NCI-H345 treated with DMSO at 0.1 percent for 48 hours (cell line): ENCODE measurements around the gene AGPS.

Experiments used
- DNase-seq: peaks from one replicate; lab custom pipeline; 2025; ENCODE audit not compliant: unreplicated experiment; lab: John Stamatoyannopoulos, UW

AGPS gene

GRCh38 chr2:177584030-177584692 lies 191.6 kb downstream of the AGPS start:
- no peak for DNase-seq

DNA sequence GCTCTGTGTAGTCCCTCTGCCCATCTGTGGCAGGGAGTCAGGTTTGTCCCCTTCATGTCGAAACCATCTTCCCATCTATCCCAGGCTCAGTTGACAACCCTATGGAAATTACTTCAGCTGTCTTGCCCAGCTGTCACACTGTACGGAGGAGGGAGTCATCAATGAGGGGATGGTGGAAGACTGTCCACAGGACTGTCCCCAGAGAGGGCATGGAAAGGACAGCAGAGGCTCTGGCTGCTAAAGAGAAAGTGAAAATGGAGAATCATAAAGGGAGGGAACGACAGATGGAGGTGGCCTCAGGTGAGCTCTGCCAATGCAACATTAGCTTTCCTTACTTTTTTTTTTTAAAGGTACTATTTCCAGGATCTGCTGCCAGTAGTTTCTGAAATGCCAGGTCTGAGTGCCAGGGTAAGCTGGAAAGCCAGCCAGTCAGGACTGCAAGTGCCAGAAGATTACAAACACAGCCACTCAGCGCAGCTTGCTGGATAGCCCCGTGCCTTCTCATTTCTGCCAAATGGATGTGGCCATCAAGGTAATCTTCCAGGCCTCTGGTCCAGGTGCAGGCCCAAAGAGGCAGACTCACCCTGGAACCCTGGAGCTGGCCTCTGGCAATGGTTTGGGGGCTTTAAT lies 192.8 kb downstream of the AGPS start:
- DNase-seq, result no peak

GRCh38 chr2:177586154-177586553 lies 193.6 kb downstream of the AGPS start:
- DNase-seq, result no peak

DNA sequence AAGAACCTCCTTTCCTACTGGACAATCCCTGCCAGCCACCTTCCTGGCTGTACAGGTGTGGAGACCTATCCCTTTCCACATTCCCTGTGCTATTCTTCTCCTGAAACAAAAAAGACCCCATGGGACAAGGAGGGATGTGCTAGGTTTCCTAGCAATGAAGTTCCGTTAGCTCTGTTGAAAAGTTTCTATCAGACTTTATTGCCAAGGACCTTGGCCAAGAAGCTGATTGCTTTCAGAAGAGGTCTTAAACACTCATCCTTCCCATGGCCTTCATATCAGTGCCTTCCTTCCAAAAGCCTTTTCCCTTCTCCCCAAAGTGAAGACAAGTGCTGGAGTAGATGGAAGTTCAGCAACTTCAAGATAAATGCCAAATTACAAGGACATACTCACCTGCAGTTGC lies 194.8 kb downstream of the AGPS start:
- DNase-seq, result no peak

DNA sequence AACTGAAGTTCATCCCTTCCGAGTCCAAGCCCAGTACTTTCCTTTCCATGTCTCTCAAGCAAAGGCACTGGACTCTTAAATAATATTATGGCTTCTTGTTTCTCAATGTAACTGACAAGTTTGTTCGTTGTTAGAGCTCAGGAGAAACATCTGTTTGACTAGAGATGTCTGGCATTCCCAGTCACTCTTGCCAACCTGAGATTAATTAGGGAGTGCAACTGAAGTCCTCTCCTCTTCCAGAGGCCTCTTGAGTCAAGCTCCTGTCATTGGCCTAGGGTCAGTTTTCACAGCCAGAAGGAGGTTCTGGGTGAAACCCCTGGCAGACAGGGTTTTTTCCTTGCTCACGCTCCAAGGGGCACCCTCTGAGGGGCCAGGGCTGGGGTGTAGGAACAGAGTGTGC lies 196.1 kb downstream of the AGPS start:
- no peak for DNase-seq

DNA sequence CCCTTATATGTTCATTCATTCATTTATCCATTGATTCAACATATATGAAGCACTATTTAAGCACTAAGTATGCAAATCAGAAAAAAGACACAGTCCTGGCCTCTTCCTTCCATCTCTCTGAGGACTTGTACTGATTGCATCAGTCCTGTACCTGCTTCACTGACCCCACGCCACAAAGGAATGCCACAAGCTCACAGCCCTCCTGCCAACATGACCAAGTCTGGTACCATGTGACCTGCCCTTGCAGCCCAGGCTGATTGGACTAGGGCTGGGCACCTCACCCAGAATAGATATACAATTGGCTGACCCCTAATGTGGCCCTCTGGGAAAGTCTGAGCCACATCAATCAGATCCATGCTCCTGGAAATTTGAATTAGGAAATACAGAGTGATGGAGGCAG lies 196.6 kb downstream of the AGPS start:
- no peak for DNase-seq

- DNase-seq, result no peak
Observed at GRCh38 chr2:177592397-177592796, 199.8 kb downstream of the AGPS start.

- no peak for DNase-seq
Observed at GRCh38 chr2:177592945-177593344, 200.4 kb downstream of the AGPS start.

GRCh38 chr2:177593402-177593801 lies 200.8 kb downstream of the AGPS start:
- DNase-seq, result no peak
